Activated CD8-positive, alpha-beta memory T cell treated with anti-CD3 and anti-CD28 coated beads for 48 hours (primary cell): ENCODE data around the gene GRK1.

ENCODE experiments used
- DNase-seq, 3 experiments: peaks; one replicate each; pipeline ENCODE4 v3.0.0-alpha.2; 2020; ENCODE audit warnings: low read depth in 2 of 3, low spot score in 2 of 3

The GRK1 gene

GRCh38 chr13:113756441-113757097 lies 89.5 kb downstream of the GRK1 start:
- DNase-seq = no peak

GRCh38 chr13:113758651-113759524 lies 91.9 kb downstream of the GRK1 start, which contains the start of gene TMEM255B:
TMEM255B (plus strand) TSS chr13:113759226; CDS start chr13:113759270, 44 bp downstream.
- DNase-seq = peak; percentile 41 to 55 (median 55)

- DNase-seq = no peak
Observed at GRCh38 chr13:113759525-113760137, 92.6 kb downstream of the GRK1 start.

DNA sequence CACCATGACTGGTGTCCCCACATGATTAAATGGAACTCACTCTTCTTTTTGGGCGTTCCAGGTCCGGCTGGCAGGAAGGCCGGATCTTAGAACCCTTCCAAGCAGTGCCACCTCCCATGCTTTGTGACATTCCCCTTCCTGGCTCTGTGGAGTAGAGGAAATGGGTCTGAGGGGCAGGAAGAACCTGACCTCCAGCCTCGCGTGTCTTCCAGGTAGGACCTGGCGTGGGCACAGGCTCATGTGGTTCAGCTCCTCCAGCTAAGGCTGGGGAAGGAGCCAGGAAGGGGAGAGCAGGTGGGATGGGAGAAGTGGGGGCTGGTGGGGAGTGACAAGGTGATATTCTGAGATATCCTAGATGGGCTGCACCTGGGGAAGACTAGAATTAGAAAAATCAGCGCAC lies 94.1 kb downstream of the GRK1 start:
- DNase-seq = no peak

GRCh38 chr13:113762075-113762474 lies 95.1 kb downstream of the GRK1 start:
- DNase-seq = no peak

DNA sequence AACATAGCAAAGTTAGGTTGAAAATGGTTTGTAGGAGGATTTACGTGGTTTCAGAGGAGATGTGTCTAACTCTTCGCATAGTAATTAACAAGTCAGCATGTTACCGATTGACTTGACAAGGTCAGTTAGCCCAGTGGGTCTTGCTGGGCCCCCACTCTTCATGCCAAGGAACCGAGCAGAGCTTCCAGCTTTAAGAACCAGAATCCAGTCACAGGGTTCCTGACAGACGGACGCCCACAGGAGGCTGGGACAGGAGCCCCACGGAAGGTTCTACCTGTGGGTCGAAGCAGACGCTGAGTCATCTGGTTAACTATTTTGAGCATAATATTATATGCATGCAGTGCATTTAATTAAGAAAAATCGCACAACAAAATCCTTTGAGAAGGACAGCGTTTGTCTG lies 95.5 kb downstream of the GRK1 start:
- DNase-seq = no peak

GRCh38 chr13:113763254-113763653 lies 96.2 kb downstream of the GRK1 start:
- no peak for DNase-seq

DNA sequence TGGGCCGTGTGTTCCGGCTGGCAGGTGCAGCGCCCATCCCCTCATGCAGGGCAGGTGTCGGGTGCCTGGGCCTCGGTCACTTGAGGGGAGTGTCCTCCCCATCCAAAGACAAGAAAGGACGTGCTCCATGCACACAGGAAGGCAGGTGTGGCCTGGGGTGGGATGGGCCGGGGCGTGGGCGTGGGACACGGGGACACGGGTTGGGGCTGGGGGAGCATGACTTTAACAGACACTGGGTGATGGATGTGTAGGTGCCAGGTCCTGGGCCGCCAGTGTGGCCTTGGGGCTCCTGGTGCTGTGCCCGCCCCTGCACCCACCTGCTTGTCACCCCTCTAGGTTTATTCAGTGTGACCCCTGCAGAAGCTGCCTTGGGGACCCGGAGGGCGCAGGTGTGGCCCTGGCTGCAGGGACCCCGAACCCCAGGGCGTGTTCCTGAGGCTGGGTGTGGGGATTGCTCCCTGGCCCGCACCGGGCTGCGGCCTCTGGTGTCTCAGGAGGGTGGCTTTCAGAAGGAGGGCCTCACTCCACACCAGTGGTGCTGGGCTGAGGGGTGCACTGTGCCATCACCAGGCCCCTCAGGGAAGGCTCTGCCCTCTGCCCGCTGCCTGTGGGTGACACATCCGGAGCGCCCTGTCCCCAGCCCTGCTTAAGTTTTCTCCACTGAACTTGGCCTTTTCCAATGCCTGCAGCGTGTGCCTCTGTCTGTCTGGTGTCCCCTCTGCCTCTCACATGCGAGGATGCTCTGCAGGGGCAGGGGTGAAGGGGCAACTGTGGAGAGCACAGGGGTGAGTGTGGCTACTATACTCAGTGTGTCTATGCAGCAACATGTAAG lies 97.2 kb downstream of the GRK1 start:
- DNase-seq = no peak

GRCh38 chr13:113764793-113765563 lies 98.0 kb downstream of the GRK1 start:
- no peak for DNase-seq

GRCh38 chr13:113765564-113765910 lies 98.5 kb downstream of the GRK1 start:
- DNase-seq = no peak

- no peak for DNase-seq
Observed at GRCh38 chr13:113766035-113766800, 99.2 kb downstream of the GRK1 start.

- no peak for DNase-seq
Observed at GRCh38 chr13:113767366-113767765, 100.3 kb downstream of the GRK1 start.

DNA sequence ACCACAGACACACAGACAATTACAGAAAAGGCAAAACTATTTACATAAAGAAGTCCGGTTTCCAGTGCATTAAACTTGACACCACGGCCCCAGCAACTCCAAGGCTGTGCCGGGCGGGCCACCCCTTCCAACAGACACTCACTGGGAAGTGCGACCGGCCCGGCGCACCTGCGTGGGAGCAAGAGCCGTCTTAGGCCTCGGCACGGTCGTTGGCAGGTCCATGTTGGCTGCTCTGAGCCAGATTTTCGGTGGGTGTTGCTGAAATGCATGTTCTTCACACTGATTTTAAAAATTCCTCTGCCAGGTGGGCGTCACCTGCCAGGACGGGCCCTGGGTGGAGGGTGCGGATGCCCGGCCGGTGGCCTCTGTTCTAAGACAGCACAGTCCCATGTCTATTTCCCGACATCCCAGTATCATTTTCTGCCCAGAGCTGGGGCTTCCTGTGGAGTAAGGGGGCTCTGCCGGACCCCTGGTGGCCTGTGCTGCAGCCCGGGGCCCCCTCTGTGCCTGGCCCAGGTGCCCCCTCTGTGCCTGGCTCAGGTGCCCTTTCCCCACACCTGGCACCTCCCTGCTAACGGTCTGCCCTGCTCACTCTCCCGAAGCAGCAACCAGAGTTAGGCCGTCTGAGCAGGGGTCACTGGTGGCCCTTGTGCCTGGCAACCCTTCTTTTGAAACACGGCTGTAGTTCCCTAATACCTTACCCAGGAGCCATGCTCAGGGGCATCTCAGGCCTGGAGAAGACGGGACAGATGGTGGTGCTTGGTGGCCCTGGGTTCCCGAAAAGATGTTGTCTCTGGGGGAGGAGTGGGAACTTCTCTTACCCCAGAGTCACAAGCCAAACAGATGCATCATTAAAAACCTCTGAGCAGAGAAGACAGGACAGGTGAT lies 101.2 kb downstream of the GRK1 start:
- DNase-seq = no peak

DNA sequence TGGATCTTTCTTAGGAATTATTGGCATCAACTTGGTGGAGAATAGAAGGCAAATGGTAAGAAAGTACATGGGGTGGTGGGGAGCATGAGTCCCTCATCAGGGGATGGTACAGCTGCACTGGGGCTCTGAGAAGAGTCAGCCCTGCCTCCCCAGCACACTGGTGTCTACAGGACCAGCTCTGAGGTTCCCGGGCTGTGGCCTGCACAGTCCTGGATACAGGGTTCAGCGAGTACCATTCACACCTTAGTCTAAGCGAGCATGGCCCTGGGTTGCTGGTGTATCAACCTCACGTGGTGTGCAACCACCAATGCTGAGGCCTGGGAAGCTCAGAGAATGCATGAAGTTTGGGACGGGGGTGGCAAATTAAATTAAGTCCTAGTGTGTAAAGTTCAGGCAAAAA lies 102.1 kb downstream of the GRK1 start:
- DNase-seq = no peak

- DNase-seq = no peak
Observed at GRCh38 chr13:113769881-113770280, 102.9 kb downstream of the GRK1 start.

DNA sequence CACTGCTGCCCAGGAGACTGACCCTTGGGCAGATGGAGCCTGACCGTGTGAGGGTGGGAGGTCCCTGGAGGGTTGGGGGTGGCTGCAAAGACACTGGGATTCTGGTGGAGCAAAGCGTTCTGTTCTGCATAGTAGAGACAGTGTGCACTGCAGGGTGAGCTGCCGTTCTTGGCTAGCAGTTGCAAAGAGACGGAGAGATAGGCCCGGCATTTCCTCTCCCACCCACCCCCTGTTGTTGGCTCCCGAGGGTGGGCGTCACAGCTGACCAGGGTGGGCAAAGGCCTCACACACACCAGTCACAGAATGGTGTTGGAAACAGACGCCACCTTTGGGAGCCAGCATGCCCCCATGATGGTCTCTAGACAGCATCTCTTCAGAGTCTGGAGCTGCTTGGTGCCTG lies 103.4 kb downstream of the GRK1 start:
- DNase-seq = no peak

DNA sequence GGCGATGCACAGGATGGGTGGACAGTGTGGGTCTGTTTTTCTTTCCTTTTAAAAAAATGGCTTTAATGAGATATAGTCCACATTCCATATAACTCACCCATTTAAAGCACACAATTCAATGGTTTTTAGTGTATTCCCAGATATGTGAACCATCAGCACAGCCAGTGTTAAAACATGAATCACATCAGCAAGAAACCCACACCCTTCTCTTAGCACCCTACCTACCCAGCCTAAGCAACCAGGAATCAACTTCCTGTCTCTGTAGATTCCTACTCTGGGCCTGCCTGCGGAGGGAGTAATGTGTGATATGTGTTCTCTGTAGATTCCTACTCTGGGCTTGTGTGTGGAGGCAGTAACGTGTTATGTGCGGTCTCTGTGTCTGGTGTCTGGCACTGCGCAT lies 103.9 kb downstream of the GRK1 start:
- DNase-seq = no peak

DNA sequence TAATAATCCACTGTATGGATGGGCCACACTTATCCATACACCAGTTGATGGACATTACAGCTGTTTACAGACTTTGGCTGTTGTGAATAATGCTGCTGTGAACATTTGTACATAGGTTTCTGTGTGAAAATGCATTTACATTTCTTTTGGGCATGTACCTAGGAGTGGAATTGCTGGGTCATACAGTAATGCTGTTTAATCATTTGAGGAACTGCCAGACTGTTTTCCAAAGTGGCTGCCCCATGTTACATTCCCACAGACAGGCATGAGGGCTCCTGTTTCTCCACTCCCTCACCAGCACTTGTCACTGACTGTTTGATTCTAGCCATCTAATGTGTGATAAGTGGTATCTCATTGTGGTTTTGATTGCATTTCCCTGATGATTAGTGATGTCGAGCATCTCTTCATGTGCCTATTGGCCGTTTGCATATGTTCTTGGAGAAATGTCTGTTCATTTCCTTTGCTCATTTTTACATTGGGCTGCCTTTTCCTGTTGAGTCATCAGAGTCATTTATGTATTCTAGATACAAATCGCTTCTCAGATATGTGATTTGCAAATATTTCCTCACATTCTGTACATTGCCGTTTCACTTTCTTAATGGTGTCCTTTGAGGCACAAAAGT lies 104.8 kb downstream of the GRK1 start:
- no peak for DNase-seq
